ENCODE results near the gene HOXD3. TPM values are rescaled to one million over a fixed set of nuclear protein-coding genes. Genes with fewer than 3 reads are reported as not detected.
A peak's percentile ranks its signal among the peaks of the same experiment; 100 is the strongest.

The HOXD3 gene
- total and polyA plus RNA-seq, 2 of the 8 experiments (the other 6 are each of a cell fraction or from before 2014, with no cell fraction given) = not detected

- Histone ChIP-seq H4K8ac (ENCODE audit: extremely low read depth, insufficient read depth, low read length) (0 out of 2 replicates have a peak overlapping the region, but pooled peaks have one; percentile 21), H2BK12ac (ENCODE audit: low read depth, low read length) (no peak overlapping the region), H3K79me2 (ENCODE audit: control insufficient read depth in 1 of 2, insufficient read depth in 2 of 2, low read length in 2 of 2) (no peaks in the 10 kb centered on the region), H3K56ac (replicated peaks; ENCODE audit: insufficient read length, low read depth, low read length) (no peak overlapping the region), H2AK5ac (ENCODE audit: low read depth, low read length) (0 out of 2 replicates have a peak overlapping the region, but pooled peaks have one; percentile 27), H2AFZ (ENCODE audit: low read length) (no peak overlapping the region), H3K23ac (ENCODE audit: insufficient read length) (no peak overlapping the region), H3K9ac (replicated peaks in 1 of 4; ENCODE audit: extremely low read depth in 1 of 4, low read depth in 3 of 4, low read length in 3 of 4) (no peak overlapping the region), H4K91ac (replicated peaks; ENCODE audit: insufficient read length, low read length) (no peak overlapping the region), H3K79me1 (ENCODE audit: low read depth, low read length) (no peaks in the 10 kb centered on the region), H3K18ac (ENCODE audit: extremely low read depth, low read length) (no peak overlapping the region), H3K4me2 (ENCODE audit: insufficient read depth in 1 of 2, low read depth in 2 of 2, low read length in 2 of 2) (no peak overlapping the region), H3K4me1 (replicated peaks in 1 of 4; ENCODE audit: control insufficient read depth in 3 of 4, insufficient read depth in 4 of 4, low read length in 3 of 4) (peaks cover 0 to 13% (median 4%) of the 10 kb centered on the region in 4 experiments; a peak in 4 of 7 replicates), H2BK5ac (ENCODE audit: low read depth, low read length) (no peak overlapping the region), H2BK15ac (ENCODE audit: low read length) (no peak overlapping the region), H3K23me2 (ENCODE audit: low read depth, low read length) (peaks cover 2% of the 10 kb centered on the region; the same call in 1 of the 2 replicates), H3K4me3 (ENCODE audit: extremely low read depth in 1 of 4, insufficient read depth in 2 of 4, low read depth in 3 of 4, low read length in 4 of 4) (no peak overlapping the region), H3K9me3 (ENCODE audit: insufficient read depth in 2 of 2, low read depth in 1 of 2, low read length in 1 of 2) (peaks cover 0 to 16% of the 10 kb centered on the region in 2 experiments; a peak in 2 of 4 replicates), H4K5ac (ENCODE audit: insufficient read length, low read depth, low read length) (no peak overlapping the region), H3K27me3 (replicated peaks in 1 of 4; ENCODE audit: control insufficient read depth in 3 of 4, extremely low read depth in 1 of 4, insufficient read depth in 3 of 4, low read length in 3 of 4) (peaks cover 92 to 100% (median 100%) of the 10 kb centered on the region in 4 experiments), H3K4ac (replicated peaks; ENCODE audit: insufficient read length, low read depth, low read length) (no peak overlapping the region), H3K36me3 (ENCODE audit: control insufficient read depth in 2 of 4, insufficient read depth in 4 of 4, low read length in 3 of 4) (peaks cover 0 to 22% (median 0%) of the 10 kb centered on the region in 4 experiments; a peak in 1 of 8 replicates), H2BK120ac (replicated peaks; ENCODE audit: low read depth, low read length) (no peak overlapping the region), H3K14ac (ENCODE audit: insufficient read length) (no peak overlapping the region), H2BK20ac (ENCODE audit: low read length) (no peak overlapping the region), H3K27ac (ENCODE audit: low read depth, low read length) (no peak overlapping the region), H4K20me1 (replicated peaks in 1 of 2; ENCODE audit: control insufficient read depth in 1 of 2, insufficient read depth in 2 of 2, low read length in 2 of 2) (peaks cover 21 to 35% of the 10 kb centered on the region in 2 experiments)
- TF ChIP-seq RNF2 (IDR thresholded peaks at IDR 0.05; ENCODE audit: borderline replicate concordance, low read depth, low read length, missing control alignments, poor library complexity, severe bottlenecking) (peak; percentile 17), ATF3 (IDR thresholded peaks at IDR 0.05; ENCODE audit: insufficient read depth, low read depth, low read length) (no peak), ZNF274 (IDR thresholded peaks at IDR 0.05; ENCODE audit: borderline replicate concordance, extremely low read depth, low read length) (no peak), SUZ12 (IDR thresholded peaks at IDR 0.05; ENCODE audit: low read length) (peak; percentile 79), EZH2 (IDR thresholded peaks at IDR 0.05; ENCODE audit: low read depth, low read length, severe bottlenecking) (peak; percentile 49)
- DNase-seq (ENCODE audit: low read depth in 1 of 2, low spot score in 2 of 2) (no peak), FAIRE-seq (no peak)
- ChIA-PET POLR2A (ENCODE audit: partially characterized antibody) (no interaction called here), CTCF (ENCODE audit: partially characterized antibody) (interaction anchor here (1.1 to 5.1 kb wide), 9 partner anchors 9 to 519 kb away, joined by 3 to 19 read pairs (median 4); no protein-coding TSS in a partner anchor)
- 49% methylated on average over 10 of the region's 11 CpGs; no CpG with 5 or more reads in 1 of the 2 experiments for WGBS, 2 experiments (ENCODE audit: extremely low coverage in 1 of 2, insufficient coverage in 1 of 2, insufficient read length in 1 of 2, insufficient replicate concordance in 2 of 2, low coverage in 1 of 2, low lambda C conversion rate in 2 of 2, missing lambda C conversion rate in 1 of 2)
These were observed 39.2 kb upstream of the HOXD3 start for GRCh38 chr2:176117823-176118371.
